Glomerular visceral epithelial cell (primary cell): Measurements from ENCODE around the gene OTOG.

ENCODE experiments used
- DNase-seq: peaks from one replicate; pipeline ENCODE4 v3.0.0-alpha.2; 2016; ENCODE audit errors: extremely low spot score

OTOG gene

GRCh38 chr11:17581036-17581731 is 34.1 kb downstream of the OTOG start:
- no peak for DNase-seq

DNA sequence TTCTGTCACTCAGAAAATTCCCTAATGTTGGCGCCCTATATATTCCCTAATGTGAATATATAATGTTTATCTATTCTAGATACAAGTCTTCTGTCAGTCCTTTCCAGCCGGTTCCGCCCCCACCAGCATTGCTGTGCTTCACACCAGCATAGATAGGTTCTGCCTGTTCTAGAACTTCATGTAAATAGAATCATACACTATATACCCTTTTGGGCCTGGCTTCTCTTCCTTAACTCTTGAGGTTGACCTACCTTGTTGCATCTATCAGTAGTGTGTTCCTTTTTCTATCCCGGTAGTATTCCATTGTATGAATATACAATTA is 34.6 kb downstream of the OTOG start:
- DNase-seq = no peak

DNA sequence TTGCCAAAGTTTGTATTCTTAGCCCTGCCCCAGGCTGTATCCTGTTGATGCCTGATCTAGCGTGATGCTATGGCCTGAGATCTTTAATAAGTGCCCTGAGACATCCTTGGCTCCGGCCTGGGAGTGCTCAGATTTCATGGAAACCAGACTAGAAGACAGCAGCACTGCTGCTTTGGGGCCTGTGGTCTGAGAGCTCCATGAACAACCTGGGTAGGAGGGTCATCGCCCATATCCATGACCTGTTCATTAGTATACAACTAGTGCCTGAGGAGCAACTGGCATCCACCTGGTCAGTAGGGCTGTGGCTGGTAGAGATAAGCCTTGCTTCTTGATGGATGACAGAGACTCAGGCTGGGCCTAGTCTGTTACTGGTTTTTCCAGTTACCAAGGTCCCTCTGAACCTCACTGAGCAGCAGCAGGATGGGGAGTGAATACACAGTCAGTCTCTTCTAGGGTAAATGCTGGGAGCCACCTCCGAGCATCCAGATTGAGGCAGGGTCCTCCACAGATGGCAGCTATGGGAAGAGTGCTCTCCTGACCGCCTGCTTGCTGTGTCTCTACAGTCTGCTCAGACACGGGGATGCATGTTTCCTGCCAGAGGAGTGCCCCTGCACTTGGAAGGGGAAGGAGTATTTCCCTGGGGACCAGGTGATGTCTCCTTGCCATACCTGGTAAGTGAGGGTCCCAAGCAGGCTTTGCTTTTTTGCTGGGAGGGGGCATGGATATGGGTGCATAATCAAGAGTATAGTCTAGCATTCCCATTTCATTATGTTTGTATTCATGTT is 39.0 kb downstream of the OTOG start:
- no peak for DNase-seq

DNA sequence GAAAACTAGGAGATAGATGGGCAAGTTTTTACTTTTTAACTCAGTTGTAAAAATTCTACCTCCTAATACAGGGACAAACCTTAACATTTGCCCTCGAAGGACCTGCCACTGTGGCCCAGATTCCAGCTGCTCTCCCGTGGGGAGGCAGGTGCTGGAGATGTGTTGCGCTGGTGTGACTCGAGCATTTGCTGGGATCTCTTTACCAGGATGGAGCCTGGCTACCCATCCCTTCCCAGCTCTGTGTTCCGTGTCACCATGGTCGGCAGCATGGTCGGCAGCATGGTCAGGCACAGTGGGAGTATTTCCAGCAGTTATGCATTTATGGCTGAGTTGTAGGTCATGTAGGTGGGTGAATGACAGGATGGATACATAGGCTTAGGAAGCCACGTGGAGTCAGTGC is 41.1 kb downstream of the OTOG start:
- DNase-seq = no peak

DNA sequence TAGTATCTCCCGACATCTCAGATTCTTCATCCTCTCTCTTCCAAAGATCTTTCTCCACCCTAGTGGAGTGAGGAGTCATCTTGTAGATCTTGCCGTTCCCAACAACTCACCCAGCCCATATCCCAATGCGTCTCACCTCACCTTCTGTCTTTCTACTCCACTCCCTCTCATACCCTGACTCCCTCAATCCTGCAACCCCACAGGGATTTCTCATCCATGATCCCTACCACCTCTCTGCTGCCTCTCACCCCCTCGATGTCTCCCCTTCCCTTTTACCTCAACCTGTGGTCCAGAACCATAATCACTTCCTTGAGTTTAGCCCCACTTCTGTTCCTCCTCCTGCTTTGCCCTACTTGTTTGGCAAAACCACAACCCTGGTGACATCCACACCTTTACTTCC is 41.7 kb downstream of the OTOG start:
- DNase-seq = no peak

- DNase-seq = no peak
These were observed 43.4 kb downstream of the OTOG start for GRCh38 chr11:17590463-17590862.

GRCh38 chr11:17591293-17591692 is 44.2 kb downstream of the OTOG start:
- DNase-seq = no peak

- no peak for DNase-seq
These were observed 46.6 kb downstream of the OTOG start for GRCh38 chr11:17593466-17594245.

DNA sequence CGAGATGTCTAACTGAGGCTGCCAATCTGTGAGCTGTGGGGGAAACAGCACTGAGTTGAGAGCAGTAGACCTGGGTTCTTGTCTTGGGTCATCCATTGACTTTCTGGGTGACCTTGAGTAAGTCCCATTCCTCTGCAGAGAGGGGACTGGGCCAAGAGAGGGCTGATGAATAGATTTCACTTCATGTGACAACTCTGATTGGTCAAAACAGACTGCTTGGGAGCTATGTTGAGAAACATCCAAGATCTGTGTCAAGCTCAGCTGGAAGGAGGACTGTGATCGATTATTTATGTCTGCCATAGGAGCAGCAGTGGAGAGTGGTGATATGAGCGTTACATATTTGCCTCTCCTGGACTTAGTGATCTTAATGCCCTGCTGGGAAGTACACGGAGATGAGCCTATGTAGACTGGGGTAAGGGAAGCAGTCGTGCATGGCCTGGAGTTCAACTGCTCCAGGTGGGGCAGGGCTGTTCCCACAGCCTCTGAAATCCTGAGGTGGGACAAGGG is 47.7 kb downstream of the OTOG start:
- DNase-seq = no peak

- DNase-seq = no peak
These were observed 48.7 kb downstream of the OTOG start for GRCh38 chr11:17595526-17596309.

DNA sequence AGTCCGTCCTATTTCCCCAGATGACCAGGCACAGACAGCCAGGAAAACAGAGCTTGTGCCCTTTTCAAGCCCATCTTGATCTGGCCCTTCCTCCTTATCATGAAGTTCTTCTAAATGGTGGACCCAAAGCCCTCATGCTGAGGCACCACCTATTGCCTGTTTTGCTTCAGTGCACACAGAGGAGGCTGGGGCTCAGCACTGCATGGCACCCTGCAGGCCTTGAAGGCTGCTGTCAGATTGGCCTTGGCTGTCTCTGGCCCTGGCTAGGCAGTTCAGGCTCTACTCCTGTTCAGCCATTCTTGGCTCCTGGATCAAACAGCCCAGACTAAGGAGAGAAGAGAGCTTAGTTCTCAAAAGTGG is 49.2 kb downstream of the OTOG start:
- DNase-seq = no peak

DNA sequence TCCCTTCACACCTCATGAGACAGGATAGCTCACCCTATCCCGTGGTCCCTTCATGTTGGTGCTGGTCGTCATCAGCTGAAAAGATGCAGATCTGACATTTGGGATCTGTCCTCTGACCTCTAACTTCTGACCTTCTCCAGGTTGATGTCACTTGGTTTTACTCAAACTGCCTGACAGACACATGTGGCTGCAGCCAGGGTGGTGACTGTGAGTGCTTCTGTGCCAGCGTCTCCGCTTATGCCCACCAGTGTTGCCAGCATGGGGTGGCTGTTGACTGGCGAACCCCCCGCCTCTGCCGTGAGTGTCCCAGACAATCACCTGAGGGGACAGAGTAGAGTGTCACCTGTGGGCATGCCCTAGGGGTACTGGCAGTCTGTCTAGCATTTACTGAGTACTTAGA is 49.7 kb downstream of the OTOG start:
- no peak for DNase-seq

DNA sequence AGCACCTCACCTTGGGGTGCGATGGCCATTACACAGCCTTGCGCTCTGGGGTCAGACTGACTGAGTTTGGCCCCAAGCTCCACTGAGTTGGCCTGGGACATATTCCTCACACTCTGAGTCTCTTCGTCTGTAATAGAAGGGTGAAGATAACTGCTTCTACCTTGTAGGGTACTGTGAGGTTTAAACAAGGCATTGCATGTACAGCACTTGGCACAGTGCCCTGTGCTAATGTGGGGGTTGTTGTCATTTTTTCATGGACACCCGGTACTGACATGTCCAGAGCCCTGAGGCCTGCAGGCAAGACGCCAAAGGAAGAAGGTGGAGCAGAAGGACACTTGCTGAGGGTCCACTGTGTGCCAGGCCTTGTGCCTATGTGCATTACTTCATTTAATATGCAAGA is 50.7 kb downstream of the OTOG start:
- no peak for DNase-seq

- DNase-seq = peak; percentile 56
These were observed 51.8 kb downstream of the OTOG start for GRCh38 chr11:17598700-17599459.

GRCh38 chr11:17599460-17599925 is 52.4 kb downstream of the OTOG start:
- DNase-seq = no peak

GRCh38 chr11:17600316-17601255 is 53.5 kb downstream of the OTOG start:
- no peak for DNase-seq

- peak; percentile 2 for DNase-seq
These were observed 54.2 kb downstream of the OTOG start for GRCh38 chr11:17601256-17601671.

DNA sequence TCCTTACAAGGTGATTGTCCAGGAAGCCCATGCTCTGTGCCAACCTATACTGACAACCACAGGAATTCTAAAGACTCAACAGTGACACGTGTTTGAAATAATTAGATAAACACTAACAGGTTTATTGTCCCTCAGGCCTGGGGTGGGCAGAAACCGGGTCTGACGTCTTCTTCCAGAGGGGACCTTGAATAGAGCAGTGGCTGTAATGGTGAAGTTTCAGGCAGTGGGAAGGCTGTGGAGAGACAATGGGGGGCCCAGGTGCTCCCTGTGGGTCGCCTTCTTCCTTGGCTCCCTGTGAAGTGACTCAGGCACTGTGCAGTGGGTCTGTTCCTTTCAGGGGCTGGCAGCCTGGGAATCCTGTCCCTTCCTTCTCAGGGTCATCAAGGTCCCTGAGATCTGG is 54.6 kb downstream of the OTOG start:
- DNase-seq = no peak

GRCh38 chr11:17602105-17603001 is 55.3 kb downstream of the OTOG start:
- no peak for DNase-seq
